Measurements from ENCODE around the gene LY6G6D.
A peak's percentile ranks its signal among the peaks of the same experiment; 100 is the strongest.
"Not testable (repeated sequence)": the region's sequence is repeated elsewhere in the genome, so short reads cannot be mapped to it uniquely, and the experiment has no call there.

Gene LY6G6D

GRCh38 chr6:31692353-31692752 lies 22.8 kb upstream of the LY6G6D start:
- DNase-seq, result no peak

- no peak for DNase-seq
Measured at GRCh38 chr6:31692886-31693285, 22.3 kb upstream of the LY6G6D start.

- no peak for DNase-seq
Measured at GRCh38 chr6:31693535-31693934, 21.6 kb upstream of the LY6G6D start.

- DNase-seq, result no peak
Measured at GRCh38 chr6:31697555-31697954, 17.6 kb upstream of the LY6G6D start.

GRCh38 chr6:31700740-31701401 lies 14.3 kb upstream of the LY6G6D start:
- no peak for DNase-seq

- no peak for DNase-seq
Measured at GRCh38 chr6:31701666-31702404, 13.3 kb upstream of the LY6G6D start.

GRCh38 chr6:31702405-31702818 lies 12.7 kb upstream of the LY6G6D start:
- DNase-seq, result no peak

GRCh38 chr6:31702819-31703716 lies 12.1 kb upstream of the LY6G6D start, which contains the start of gene ABHD16A:
Gene ABHD16A (minus strand): TSS chr6:31703324. CDS start chr6:31703281, 43 bp downstream.
- DNase-seq, result peak; percentile 87

GRCh38 chr6:31705931-31706330 lies 9.2 kb upstream of the LY6G6D start:
- DNase-seq, result no peak

GRCh38 chr6:31706599-31706998 lies 8.5 kb upstream of the LY6G6D start, which contains the start of gene LY6G6F:
Gene LY6G6F (plus strand): TSS chr6:31706866. CDS start chr6:31706907, 41 bp downstream.
- DNase-seq, result no peak

GRCh38 chr6:31707701-31708100 lies 7.4 kb upstream of the LY6G6D start:
- no peak for DNase-seq

- no peak for DNase-seq
Measured at GRCh38 chr6:31708224-31708623, 6.9 kb upstream of the LY6G6D start.

- DNase-seq, result not testable (repeated sequence)
Measured at GRCh38 chr6:31709157-31709556, 6.0 kb upstream of the LY6G6D start.

- DNase-seq, result no peak
Measured at GRCh38 chr6:31710523-31711219, 4.5 kb upstream of the LY6G6D start.

- no peak for DNase-seq
Measured at GRCh38 chr6:31711233-31711632, 3.9 kb upstream of the LY6G6D start.

GRCh38 chr6:31712296-31712695 lies 2.9 kb upstream of the LY6G6D start:
- DNase-seq, result no peak

- no peak for DNase-seq
Measured at GRCh38 chr6:31713465-31713864, 1.7 kb upstream of the LY6G6D start.

GRCh38 chr6:31713991-31714684 lies 1.0 kb upstream of the LY6G6D start:
- no peak for DNase-seq

- no peak for DNase-seq
Measured at GRCh38 chr6:31717499-31718222, 2.5 kb downstream of the LY6G6D start.

GRCh38 chr6:31718265-31718664 lies 3.1 kb downstream of the LY6G6D start:
- no peak for DNase-seq

GRCh38 chr6:31719001-31719400 lies 3.9 kb downstream of the LY6G6D start:
- DNase-seq, result no peak

All from NCI-H1694 (cell line).